ENCODE measurements around the gene ST7.

GRCh38 chr7:116985575-116985974, 32.3 kb downstream of the ST7 start:
- TF ChIP-seq CTCF (IDR thresholded peaks at IDR 0.05) (no peak), EZH2 (IDR thresholded peaks at IDR 0.05; ENCODE audit: borderline replicate concordance, insufficient read depth, low read depth, low read length, poor library complexity, severe bottlenecking) (no peak)
